ENCODE data around the gene SF3B1. TPM values are rescaled to one million over a fixed set of nuclear protein-coding genes. Genes with fewer than 3 reads are reported as not detected.

Gene SF3B1
- total RNA-seq, 1 donor from 2014 or later: 352 TPM

- Histone ChIP-seq H3K9me3 (no peaks in the 10 kb centered on the region), H3K4me1 (no peaks in the 10 kb centered on the region), H3K36me3 (peaks cover 0 to 56% of the 10 kb centered on the region in 2 donors), H3K27ac (no peak overlapping the region), H3K4me3 (no peak overlapping the region), H3K27me3 (no peaks in the 10 kb centered on the region)
- TF ChIP-seq POLR2A (IDR thresholded peaks at IDR 0.05): no peak
- no peak for TF ChIP-seq CTCF (IDR thresholded peaks at IDR 0.05)
- no peak for TF ChIP-seq POLR2AphosphoS5 (IDR thresholded peaks at IDR 0.05; ENCODE audit: insufficient read depth in 1 of 2, low read depth in 1 of 2)
- intact Hi-C loops (cut with DNase I): no loop called here
- no peak for DNase-seq (ENCODE audit: extremely low spot score in 2 of 2)
Measured at GRCh38 chr2:197391220-197391717, 43.6 kb downstream of the SF3B1 start.

DNA sequence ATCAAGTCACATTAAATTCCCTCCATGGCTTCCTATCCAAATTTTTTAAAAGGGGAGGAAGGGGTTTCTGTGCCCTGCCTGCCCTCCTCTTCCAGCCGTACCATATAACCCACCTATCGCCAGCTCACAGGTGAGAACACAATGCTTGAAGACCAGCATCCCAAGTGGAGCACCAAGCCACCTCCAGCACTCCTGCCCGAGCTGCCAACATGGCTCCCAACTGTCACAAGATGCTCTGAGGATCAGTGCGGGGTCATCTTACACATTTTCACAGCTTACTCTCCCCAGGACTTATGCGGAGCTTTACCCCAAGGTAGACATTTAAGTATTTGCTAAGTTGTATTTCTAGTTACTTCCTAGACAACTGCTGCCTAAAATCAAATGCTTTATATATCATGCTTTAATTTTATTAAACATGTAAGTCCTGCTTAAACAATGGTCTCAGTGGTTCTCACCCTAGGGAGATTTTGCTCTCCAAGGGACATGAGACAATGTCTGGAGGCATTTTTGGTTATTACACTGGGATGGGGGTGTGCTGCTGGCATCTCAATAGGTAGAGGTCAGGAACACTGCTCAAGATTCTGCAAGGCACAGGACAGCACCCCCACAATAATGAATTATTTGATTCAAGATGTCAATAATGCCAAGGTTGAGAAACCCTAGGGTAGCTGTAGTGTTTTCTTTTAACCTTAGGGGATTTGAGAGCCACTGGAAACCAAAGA lies 45.8 kb downstream of the SF3B1 start:
- intact Hi-C loops (cut with DNase I): no loop called here
- Histone ChIP-seq H3K27ac (no peak overlapping the region), H3K27me3 (no peaks in the 10 kb centered on the region), H3K4me1 (no peaks in the 10 kb centered on the region), H3K9me3 (no peaks in the 10 kb centered on the region), H3K36me3 (peaks cover 0 to 34% of the 10 kb centered on the region in 2 donors), H3K4me3 (no peak overlapping the region)
- no peak for TF ChIP-seq POLR2AphosphoS5 (IDR thresholded peaks at IDR 0.05; ENCODE audit: insufficient read depth in 1 of 2, low read depth in 1 of 2)
- TF ChIP-seq POLR2A (IDR thresholded peaks at IDR 0.05): no peak
- no peak for TF ChIP-seq CTCF (IDR thresholded peaks at IDR 0.05)
- no peak for DNase-seq (ENCODE audit: extremely low spot score in 2 of 2)

DNA sequence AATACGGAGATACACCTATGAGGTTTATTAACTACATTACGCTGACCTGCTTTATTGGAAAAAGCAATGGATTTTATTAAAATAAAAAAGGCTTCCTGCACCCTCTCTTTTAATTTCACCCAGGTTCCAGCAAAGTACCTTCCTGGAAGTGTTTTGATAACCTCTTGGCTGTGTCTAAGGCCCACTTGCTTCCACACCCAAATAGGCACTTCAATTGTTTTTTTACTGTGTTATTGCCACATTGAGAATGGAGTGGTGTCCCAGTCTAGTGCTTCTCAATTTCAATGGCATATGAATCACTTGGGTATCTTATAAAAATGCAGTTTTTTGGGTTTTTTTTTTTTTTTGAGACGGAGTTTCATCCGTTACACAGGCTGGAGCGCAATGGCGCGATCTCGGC lies 47.6 kb downstream of the SF3B1 start:
- H3K4me3 ChIP-seq: no peak overlapping the region
- H3K36me3 ChIP-seq: peaks cover 0 to 18% of the 10 kb centered on the region in 2 donors
- no peaks in the 10 kb centered on the region for H3K27me3 ChIP-seq
- no peak for DNase-seq (ENCODE audit: extremely low spot score in 2 of 2)
- TF ChIP-seq POLR2AphosphoS5 (IDR thresholded peaks at IDR 0.05; ENCODE audit: insufficient read depth in 1 of 2, low read depth in 1 of 2) (no peak), POLR2A (IDR thresholded peaks at IDR 0.05) (no peak), CTCF (IDR thresholded peaks at IDR 0.05) (no peak)
- intact Hi-C loops (cut with DNase I): no loop called here
- no peaks in the 10 kb centered on the region for H3K9me3 ChIP-seq
- no peak overlapping the region for H3K27ac ChIP-seq
- no peaks in the 10 kb centered on the region for H3K4me1 ChIP-seq

GRCh38 chr2:197386242-197386641 lies 48.6 kb downstream of the SF3B1 start:
- no peaks in the 10 kb centered on the region for H3K9me3 ChIP-seq
- no peaks in the 10 kb centered on the region for H3K27me3 ChIP-seq
- TF ChIP-seq CTCF (IDR thresholded peaks at IDR 0.05) (no peak), POLR2A (IDR thresholded peaks at IDR 0.05) (no peak), POLR2AphosphoS5 (IDR thresholded peaks at IDR 0.05; ENCODE audit: insufficient read depth in 1 of 2, low read depth in 1 of 2) (no peak)
- intact Hi-C loops (cut with DNase I): no loop called here
- H3K27ac ChIP-seq: no peak overlapping the region
- H3K4me3 ChIP-seq: no peak overlapping the region
- H3K36me3 ChIP-seq: peaks cover 0 to 9% of the 10 kb centered on the region in 2 donors
- no peaks in the 10 kb centered on the region for H3K4me1 ChIP-seq
- DNase-seq (ENCODE audit: extremely low spot score in 2 of 2): no peak

GRCh38 chr2:197383825-197384224 lies 51.0 kb downstream of the SF3B1 start:
- Histone ChIP-seq H3K27ac (no peak overlapping the region), H3K4me1 (peaks cover 3% of the 10 kb centered on the region), H3K9me3 (no peaks in the 10 kb centered on the region), H3K4me3 (no peak overlapping the region), H3K36me3 (no peaks in the 10 kb centered on the region), H3K27me3 (no peaks in the 10 kb centered on the region)
- intact Hi-C loops (cut with DNase I): no loop called here
- no peak for DNase-seq (ENCODE audit: extremely low spot score in 2 of 2)
- TF ChIP-seq CTCF (IDR thresholded peaks at IDR 0.05) (no peak), POLR2A (IDR thresholded peaks at IDR 0.05) (no peak), POLR2AphosphoS5 (IDR thresholded peaks at IDR 0.05; ENCODE audit: insufficient read depth in 1 of 2, low read depth in 1 of 2) (no peak)

Measured in vagina (tissue), 2 donors.